ENCODE results near the gene SOCS2. TPM values are rescaled to one million over a fixed set of nuclear protein-coding genes. Genes with fewer than 3 reads are reported as not detected.

SOCS2 gene
- total and polyA plus RNA-seq, 10 donors = 5.3 to 32.3 (median 12.2) TPM

GRCh38 chr12:93616584-93617101, 44.2 kb downstream of the SOCS2 start:
- TF ChIP-seq POLR2A (IDR thresholded peaks at IDR 0.05) (no peak), CTCF (IDR thresholded peaks at IDR 0.05 in 8 of 11, conservative IDR thresholded peaks at IDR 0.05 in 3 of 11) (no peak), POLR2AphosphoS5 (IDR thresholded peaks at IDR 0.05) (no peak)
- intact Hi-C loops (cut with DNase I; ENCODE audit: low total_unique reads) = no loop called here
- no peaks in the 10 kb centered on the region for H3K4me1 ChIP-seq

GRCh38 chr12:93618891-93619410, 46.5 kb downstream of the SOCS2 start:
- 82 to 92% (median 87%) methylated on average over 8 of the region's 8 CpGs for WGBS, 5 donors
- no peak for DNase-seq
- no peak overlapping the region for H3K27ac ChIP-seq
- H3K4me3 ChIP-seq = no peak overlapping the region
- TF ChIP-seq POLR2A (IDR thresholded peaks at IDR 0.05) (no peak), POLR2AphosphoS5 (IDR thresholded peaks at IDR 0.05) (no peak), CTCF (IDR thresholded peaks at IDR 0.05 in 8 of 11, conservative IDR thresholded peaks at IDR 0.05 in 3 of 11) (no peak)
- no peaks in the 10 kb centered on the region for H3K27me3 ChIP-seq (replicated peaks in 1 of 7)
- no peaks in the 10 kb centered on the region for H3K9me3 ChIP-seq
- intact Hi-C loops (cut with DNase I; ENCODE audit: low total_unique reads) = no loop called here
- no peaks in the 10 kb centered on the region for H3K4me1 ChIP-seq
- no peaks in the 10 kb centered on the region for H3K36me3 ChIP-seq

More at GRCh38 chr12:93616584-93617101, 44.2 kb downstream of the SOCS2 start:
- WGBS, 5 donors = 71 to 82% (median 71%) methylated on average over 8 of the region's 8 CpGs
- Histone ChIP-seq H3K36me3 (no peaks in the 10 kb centered on the region), H3K9me3 (no peaks in the 10 kb centered on the region), H3K27ac (no peak overlapping the region), H3K27me3 (replicated peaks in 1 of 7) (peaks cover 0 to 6% (median 0%) of the 10 kb centered on the region in 7 donors), H3K4me3 (no peak overlapping the region)
- DNase-seq = no peak

GRCh38 chr12:93621986-93622385, 49.5 kb downstream of the SOCS2 start:
- 88 to 97% (median 91%) methylated on average over 2 of the region's 2 CpGs for WGBS, 5 donors
- no peaks in the 10 kb centered on the region for H3K27me3 ChIP-seq (replicated peaks in 1 of 7)

More at GRCh38 chr12:93621986-93622385, 49.5 kb downstream of the SOCS2 start:
- Histone ChIP-seq H3K36me3 (no peaks in the 10 kb centered on the region), H3K27ac (no peak overlapping the region), H3K9me3 (no peaks in the 10 kb centered on the region), H3K4me1 (no peaks in the 10 kb centered on the region), H3K4me3 (no peak overlapping the region)
- intact Hi-C loops (cut with DNase I; ENCODE audit: low total_unique reads) = no loop called here
- no peak for TF ChIP-seq CTCF (IDR thresholded peaks at IDR 0.05 in 8 of 11, conservative IDR thresholded peaks at IDR 0.05 in 3 of 11)
- TF ChIP-seq POLR2A (IDR thresholded peaks at IDR 0.05) = no peak
- TF ChIP-seq POLR2AphosphoS5 (IDR thresholded peaks at IDR 0.05) = no peak
- DNase-seq = no peak

Measured in spleen (tissue), 11 donors.